ENCODE measurements around the gene SCD5. TPM values are rescaled to one million over a fixed set of nuclear protein-coding genes. Genes with fewer than 3 reads are reported as not detected.
A peak's percentile ranks its signal among the peaks of the same experiment; 100 is the strongest.

Gene SCD5
- total and polyA plus RNA-seq, 12 donors, result 85.9 to 585 (median 229) TPM

- WGBS, 4 donors, result 93 to 97% (median 95%) methylated on average over 4 of the region's 4 CpGs
These were observed 187.1 kb downstream of the SCD5 start for GRCh38 chr4:82611527-82611926.

GRCh38 chr4:82610041-82610440 is 188.6 kb downstream of the SCD5 start:
- 59 to 70% (median 68%) methylated on average over 2 of the region's 2 CpGs for WGBS, 4 donors
- intact Hi-C loops (cut with DNase I), result no loop called here
- TF ChIP-seq POLR2A (IDR thresholded peaks at IDR 0.05), result no peak
- TF ChIP-seq CTCF (IDR thresholded peaks at IDR 0.05), result no peak
- Histone ChIP-seq H3K27me3 (no peaks in the 10 kb centered on the region), H3K4me1 (replicated peaks in 1 of 2) (no peaks in the 10 kb centered on the region), H3K4me3 (no peak overlapping the region), H3K36me3 (replicated peaks in 1 of 2) (no peaks in the 10 kb centered on the region), H3K9me3 (replicated peaks in 1 of 3) (no peaks in the 10 kb centered on the region), H3K27ac (no peak overlapping the region)
- peak in 2 of 7 donors; percentile 30 to 33 for DNase-seq

More at GRCh38 chr4:82611527-82611926, 187.1 kb downstream of the SCD5 start:
- no peaks in the 10 kb centered on the region for H3K36me3 ChIP-seq (replicated peaks in 1 of 2)
- H3K4me3 ChIP-seq, result no peak overlapping the region
- H3K27ac ChIP-seq, result no peak overlapping the region
- H3K9me3 ChIP-seq (replicated peaks in 1 of 3), result no peaks in the 10 kb centered on the region
- TF ChIP-seq POLR2A (IDR thresholded peaks at IDR 0.05), result no peak
- TF ChIP-seq CTCF (IDR thresholded peaks at IDR 0.05), result no peak
- H3K4me1 ChIP-seq (replicated peaks in 1 of 2), result no peaks in the 10 kb centered on the region
- intact Hi-C loops (cut with DNase I), result no loop called here
- DNase-seq, result no peak
- H3K27me3 ChIP-seq, result no peaks in the 10 kb centered on the region

- no peaks in the 10 kb centered on the region for H3K27me3 ChIP-seq
- no peaks in the 10 kb centered on the region for H3K9me3 ChIP-seq (replicated peaks in 1 of 3)
These were observed 192.0 kb downstream of the SCD5 start for GRCh38 chr4:82606622-82607021.

GRCh38 chr4:82604522-82604921 is 194.1 kb downstream of the SCD5 start:
- intact Hi-C loops (cut with DNase I), result no loop called here
- Histone ChIP-seq H3K4me3 (no peak overlapping the region), H3K36me3 (replicated peaks in 1 of 2) (no peaks in the 10 kb centered on the region), H3K27ac (no peak overlapping the region), H3K9me3 (replicated peaks in 1 of 3) (no peaks in the 10 kb centered on the region), H3K27me3 (no peaks in the 10 kb centered on the region), H3K4me1 (replicated peaks in 1 of 2) (no peaks in the 10 kb centered on the region)
- DNase-seq, result no peak
- 88 to 100% (median 91%) methylated on average over 1 of the region's 1 CpG for WGBS, 4 donors
- TF ChIP-seq POLR2A (IDR thresholded peaks at IDR 0.05), result no peak

More at GRCh38 chr4:82606622-82607021, 192.0 kb downstream of the SCD5 start:
- H3K27ac ChIP-seq, result no peak overlapping the region
- no peaks in the 10 kb centered on the region for H3K36me3 ChIP-seq (replicated peaks in 1 of 2)
- intact Hi-C loops (cut with DNase I), result no loop called here
- no peak for TF ChIP-seq POLR2A (IDR thresholded peaks at IDR 0.05)
- TF ChIP-seq CTCF (IDR thresholded peaks at IDR 0.05), result no peak
- H3K4me1 ChIP-seq (replicated peaks in 1 of 2), result no peaks in the 10 kb centered on the region
- WGBS, 4 donors, result 94 to 98% (median 96%) methylated on average over 7 of the region's 7 CpGs
- peak in 1 of 7 donors; percentile 34 for DNase-seq
- H3K4me3 ChIP-seq, result no peak overlapping the region

GRCh38 chr4:82601242-82602015 is 197.2 kb downstream of the SCD5 start:
- H3K27ac ChIP-seq, result no peak overlapping the region

More at GRCh38 chr4:82601242-82602015, 197.2 kb downstream of the SCD5 start:
- no peak for DNase-seq
- 88 to 91% (median 90%) methylated on average over 9 of the region's 9 CpGs for WGBS, 4 donors
- intact Hi-C loops (cut with DNase I), result no loop called here
- H3K27me3 ChIP-seq, result no peaks in the 10 kb centered on the region
- H3K36me3 ChIP-seq (replicated peaks in 1 of 2), result no peaks in the 10 kb centered on the region
- H3K4me3 ChIP-seq, result no peak overlapping the region
- no peaks in the 10 kb centered on the region for H3K9me3 ChIP-seq (replicated peaks in 1 of 3)
- H3K4me1 ChIP-seq (replicated peaks in 1 of 2), result no peaks in the 10 kb centered on the region
- no peak for TF ChIP-seq POLR2A (IDR thresholded peaks at IDR 0.05)
- no peak for TF ChIP-seq CTCF (IDR thresholded peaks at IDR 0.05)
